ENCODE measurements around the gene MAD1L1. TPM values are rescaled to one million over a fixed set of nuclear protein-coding genes. Genes with fewer than 3 reads are reported as not detected.

The MAD1L1 gene
- total and polyA plus RNA-seq, 2 of the 8 experiments (the other 6 are each of a cell fraction or from before 2014, with no cell fraction given) = 40.4 to 44.6 TPM

GRCh38 chr7:1931256-1931950 lies 301.3 kb downstream of the MAD1L1 start:
- Histone ChIP-seq H3K14ac (ENCODE audit: insufficient read length) (no peak overlapping the region), H2AK5ac (ENCODE audit: low read depth, low read length) (no peak overlapping the region), H3K23me2 (ENCODE audit: low read depth, low read length) (no peaks in the 10 kb centered on the region), H2BK12ac (ENCODE audit: low read depth, low read length) (no peak overlapping the region), H4K8ac (ENCODE audit: extremely low read depth, insufficient read depth, low read length) (no peak overlapping the region), H3K27ac (ENCODE audit: low read depth, low read length) (no peak overlapping the region), H4K91ac (replicated peaks; ENCODE audit: insufficient read length, low read length) (no peak overlapping the region), H3K4ac (replicated peaks; ENCODE audit: insufficient read length, low read depth, low read length) (no peak overlapping the region), H4K5ac (ENCODE audit: insufficient read length, low read depth, low read length) (no peak overlapping the region), H3K4me2 (ENCODE audit: insufficient read depth in 1 of 2, low read depth in 2 of 2, low read length in 2 of 2) (no peak overlapping the region), H3K56ac (replicated peaks; ENCODE audit: insufficient read length, low read depth, low read length) (no peak overlapping the region), H3K18ac (ENCODE audit: extremely low read depth, low read length) (no peak overlapping the region), H3K9me3 (ENCODE audit: insufficient read depth in 2 of 2, low read depth in 1 of 2, low read length in 1 of 2) (peaks cover 0 to 9% of the 10 kb centered on the region in 2 experiments; a peak in 2 of 4 replicates), H3K27me3 (replicated peaks in 1 of 4; ENCODE audit: control insufficient read depth in 3 of 4, extremely low read depth in 1 of 4, insufficient read depth in 3 of 4, low read length in 3 of 4) (no peaks in the 10 kb centered on the region), H3K9ac (replicated peaks in 1 of 4; ENCODE audit: extremely low read depth in 1 of 4, low read depth in 3 of 4, low read length in 3 of 4) (no peak overlapping the region), H2BK20ac (ENCODE audit: low read length) (no peak overlapping the region), H3K23ac (ENCODE audit: insufficient read length) (no peak overlapping the region), H3K79me2 (ENCODE audit: control insufficient read depth in 1 of 2, insufficient read depth in 2 of 2, low read length in 2 of 2) (no peaks in the 10 kb centered on the region), H2BK120ac (replicated peaks; ENCODE audit: low read depth, low read length) (no peak overlapping the region), H2BK5ac (ENCODE audit: low read depth, low read length) (no peak overlapping the region), H3K79me1 (ENCODE audit: low read depth, low read length) (peaks cover 3% of the 10 kb centered on the region), H2AFZ (ENCODE audit: low read length) (no peak overlapping the region), H3K36me3 (ENCODE audit: control insufficient read depth in 2 of 4, insufficient read depth in 4 of 4, low read length in 3 of 4) (peaks cover 0 to under 1% (median 0%) of the 10 kb centered on the region in 4 experiments; a peak in 1 of 8 replicates), H2BK15ac (ENCODE audit: low read length) (no peak overlapping the region), H3K4me3 (ENCODE audit: extremely low read depth in 1 of 4, insufficient read depth in 2 of 4, low read depth in 3 of 4, low read length in 4 of 4) (no peak overlapping the region), H3K4me1 (replicated peaks in 1 of 4; ENCODE audit: control insufficient read depth in 3 of 4, insufficient read depth in 4 of 4, low read length in 3 of 4) (no peaks in the 10 kb centered on the region), H4K20me1 (replicated peaks in 1 of 2; ENCODE audit: control insufficient read depth in 1 of 2, insufficient read depth in 2 of 2, low read length in 2 of 2) (peaks cover 0 to 3% of the 10 kb centered on the region in 2 experiments)
- POLR2A ChIA-PET (ENCODE audit: partially characterized antibody) = no interaction called here
- CTCF ChIA-PET (ENCODE audit: partially characterized antibody) = interaction anchor here (2.2 kb wide), 1 partner anchor 8 kb away, joined by 8 read pairs; no protein-coding TSS in a partner anchor
- DNase-seq (ENCODE audit: low read depth in 1 of 2, low spot score in 2 of 2) (no peak), FAIRE-seq (no peak)
- 96% methylated on average over 15 of the region's 22 CpGs; no CpG with 5 or more reads in 1 of the 2 experiments for WGBS, 2 experiments (ENCODE audit: extremely low coverage in 1 of 2, insufficient coverage in 1 of 2, insufficient read length in 1 of 2, insufficient replicate concordance in 2 of 2, low coverage in 1 of 2, low lambda C conversion rate in 2 of 2, missing lambda C conversion rate in 1 of 2)
- no peak for TF ChIP-seq MAFK (IDR thresholded peaks at IDR 0.05; ENCODE audit: low read depth, low read length)
- no peak for TF ChIP-seq CTCF (IDR thresholded peaks at IDR 0.05; ENCODE audit: control extremely low read depth in 1 of 3, insufficient read depth in 1 of 3, low read depth in 1 of 3, low read length in 3 of 3)
- no peak for TF ChIP-seq FOSL1 (IDR thresholded peaks at IDR 0.05; ENCODE audit: insufficient read depth, low read depth, low read length)
- TF ChIP-seq CHD2 (IDR thresholded peaks at IDR 0.05; ENCODE audit: low read length) = no peak
- TF ChIP-seq, protein P1, sequence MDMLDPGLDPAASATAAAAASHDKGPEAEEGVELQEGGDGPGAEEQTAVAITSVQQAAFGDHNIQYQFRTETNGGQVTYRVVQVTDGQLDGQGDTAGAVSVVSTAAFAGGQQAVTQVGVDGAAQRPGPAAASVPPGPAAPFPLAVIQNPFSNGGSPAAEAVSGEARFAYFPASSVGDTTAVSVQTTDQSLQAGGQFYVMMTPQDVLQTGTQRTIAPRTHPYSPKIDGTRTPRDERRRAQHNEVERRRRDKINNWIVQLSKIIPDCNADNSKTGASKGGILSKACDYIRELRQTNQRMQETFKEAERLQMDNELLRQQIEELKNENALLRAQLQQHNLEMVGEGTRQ (IDR thresholded peaks at IDR 0.05; ENCODE audit: low read length) = no peak
- no peak for TF ChIP-seq RBBP5 (IDR thresholded peaks at IDR 0.05; ENCODE audit: borderline replicate concordance, low read depth, low read length)
- TF ChIP-seq RXRA (IDR thresholded peaks at IDR 0.05; ENCODE audit: insufficient read depth, low read depth, low read length) = no peak
- TF ChIP-seq, protein P2, sequence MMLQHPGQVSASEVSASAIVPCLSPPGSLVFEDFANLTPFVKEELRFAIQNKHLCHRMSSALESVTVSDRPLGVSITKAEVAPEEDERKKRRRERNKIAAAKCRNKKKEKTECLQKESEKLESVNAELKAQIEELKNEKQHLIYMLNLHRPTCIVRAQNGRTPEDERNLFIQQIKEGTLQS (IDR thresholded peaks at IDR 0.05; ENCODE audit: insufficient read depth, low read depth, low read length) = no peak
